Natural killer cell (primary cell): ENCODE data around the gene OPHN1. TPM values are rescaled to one million over a fixed set of nuclear protein-coding genes. Genes with fewer than 3 reads are reported as not detected.

Experiments
- ATAC-seq, 3 donors: fragments of 150-1000 bp in 2 of 3; fragments of 200-7000 bp in 1 of 3; cut with Tn5 transposase; 1 replicate in 1 of 3; 2 replicates in 2 of 3; pipeline ENCODE4 v1.10.0; 2021; ENCODE audit warnings: mild to moderate bottlenecking in 2 of 3, moderate library complexity in 2 of 3
- DNase-seq, 2 donors: peaks; one replicate each; pipeline versions ENCODE4 v3.0.0 to v3.0.0-alpha.2; 2013 to 2021; ENCODE audit warnings: mixed read lengths in 1 of 2
- H3K27ac ChIP-seq: one replicate; pipeline ENCODE4 v1.5.1; 2013; ENCODE audit warnings: mild to moderate bottlenecking, low read length
- H3K27me3 ChIP-seq: one replicate; pipeline ENCODE4 v1.6.1; 2013; ENCODE audit warnings: low read length; ENCODE audit not compliant: control insufficient read depth, insufficient read depth
- H3K36me3 ChIP-seq: one replicate; pipeline ENCODE4 v1.6.1; 2013; ENCODE audit warnings: low read length; ENCODE audit not compliant: control insufficient read depth, insufficient read depth
- H3K4me1 ChIP-seq: one replicate; pipeline ENCODE4 v1.6.1; 2013; ENCODE audit warnings: low read length; ENCODE audit not compliant: control insufficient read depth, insufficient read depth
- H3K4me3 ChIP-seq: one replicate; pipeline ENCODE4 v1.5.1; 2013; ENCODE audit warnings: low read length
- H3K9me3 ChIP-seq: one replicate; pipeline ENCODE4 v1.6.1; 2013; ENCODE audit warnings: low read length; ENCODE audit not compliant: control insufficient read depth, insufficient read depth
- H3K27ac Mint-ChIP-seq, 2 donors: one replicate each; pipeline ENCODE4 v1.8.0; 2022; ENCODE audit warnings: mild to moderate bottlenecking in 2 of 2, mixed read lengths in 2 of 2, moderate library complexity in 1 of 2
- H3K27me3 Mint-ChIP-seq, 2 donors: one replicate each; pipeline ENCODE4 v1.8.0; 2022; ENCODE audit warnings: low read depth in 2 of 2, mixed read lengths in 2 of 2
- H3K36me3 Mint-ChIP-seq: one replicate; pipeline ENCODE4 v1.8.0; 2022; ENCODE audit warnings: mixed read lengths
- H3K4me1 Mint-ChIP-seq, 2 donors: one replicate each; pipeline ENCODE4 v1.8.0; 2022; ENCODE audit warnings: mixed read lengths in 2 of 2
- H3K4me3 Mint-ChIP-seq: one replicate; pipeline ENCODE4 v1.8.0; 2022; ENCODE audit warnings: mild to moderate bottlenecking, moderate library complexity, mixed read lengths
- H3K9me3 Mint-ChIP-seq, 2 donors: one replicate each; pipeline ENCODE4 v1.8.0; 2022; ENCODE audit warnings: mixed read lengths in 2 of 2
- CTCF ChIP-seq: fragments of 200-600 bp; IDR thresholded peaks from one replicate; pipeline ENCODE4 v1.8.0; 2022; ENCODE audit warnings: antibody characterized with exemption
- WGBS: methylation state at CpG from one replicate; pipeline ENCODE4 v1.1.7; 2013; ENCODE audit warnings: missing lambda C conversion rate; ENCODE audit not compliant: insufficient coverage; 5-methylcytosine and 5-hydroxymethylcytosine counted together
- intact Hi-C: fragments of 100-400 bp; cut with micrococcal nuclease; formaldehyde crosslinking; loops from one replicate; pipeline ENCODE4 v1.14.2; 2022
- total RNA-seq, 4 donors: library from RNA; stranded (reverse); fragments of 120-200 nt in 1 of 4; gene quantifications; one replicate each; pipeline versions ENCODE4 v1.2.3 to v1.2.4, GENCODE V29; 2013 to 2022

The OPHN1 gene
- total RNA-seq, 3 donors from 2014 or later (not counting 1 experiment from before 2014, with no cell fraction given), result 1.4 to 5.6 (median 3.7) TPM

DNA sequence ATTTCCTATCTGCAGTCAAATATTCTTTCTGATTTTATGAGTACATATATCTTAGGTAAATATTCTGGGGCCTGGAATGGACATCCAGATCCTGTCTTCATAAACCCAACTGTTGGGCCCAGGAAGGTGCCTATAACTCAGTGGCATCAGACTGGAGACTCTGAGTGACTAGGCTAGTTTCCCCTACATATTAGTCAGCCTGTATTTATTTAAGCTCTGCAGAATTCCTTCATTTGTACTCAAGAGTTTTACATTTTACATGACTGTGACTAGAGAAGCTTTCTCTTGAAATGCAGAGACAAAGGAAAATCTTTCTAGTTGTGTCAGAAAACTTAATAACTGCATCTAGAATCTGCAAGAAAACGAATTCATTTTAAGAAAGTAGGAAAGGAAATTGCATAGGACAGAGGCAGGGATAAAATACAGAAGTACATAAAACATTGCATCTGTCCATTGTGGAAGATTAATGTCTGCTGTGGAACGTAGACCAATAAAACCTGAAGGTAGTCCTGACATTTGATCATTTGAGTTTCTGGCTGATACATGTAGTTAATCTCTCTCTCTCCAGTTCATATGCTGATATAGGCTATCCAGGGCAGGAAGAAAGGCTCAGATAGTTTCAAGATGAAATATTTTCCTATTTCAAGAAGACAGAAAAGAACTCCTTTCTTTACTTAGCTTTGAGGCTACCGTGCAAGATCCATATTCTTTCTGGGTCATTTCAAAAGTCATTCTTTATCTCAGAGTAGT, 78.2 kb downstream of the OPHN1 start:
- no peak for TF ChIP-seq CTCF
- intact Hi-C loops, result no loop called here
- H3K27me3 ChIP-seq, result no peaks in the 10 kb centered on the region
- Mint-ChIP-seq H3K27ac (no peak overlapping the region), H3K27me3 (no peaks in the 10 kb centered on the region), H3K36me3 (no peaks in the 10 kb centered on the region), H3K9me3 (no peaks in the 10 kb centered on the region), H3K4me1 (no peaks in the 10 kb centered on the region), H3K4me3 (no peak overlapping the region)
- H3K4me3 ChIP-seq, result no peak overlapping the region
- H3K36me3 ChIP-seq, result no peaks in the 10 kb centered on the region
- ATAC-seq, result no peak
- WGBS, result 57% methylated on average over 1 of the region's 3 CpGs
- DNase-seq, result no peak
- no peaks in the 10 kb centered on the region for H3K9me3 ChIP-seq
- no peaks in the 10 kb centered on the region for H3K4me1 ChIP-seq
- no peak overlapping the region for H3K27ac ChIP-seq

GRCh38 chrX:68345025-68345424, 88.3 kb downstream of the OPHN1 start:
- Mint-ChIP-seq H3K36me3 (no peaks in the 10 kb centered on the region), H3K9me3 (peaks cover 0 to 3% of the 10 kb centered on the region in 2 donors), H3K27ac (no peak overlapping the region), H3K4me1 (no peaks in the 10 kb centered on the region), H3K4me3 (no peak overlapping the region), H3K27me3 (peaks cover 4 to 6% of the 10 kb centered on the region in 2 donors)
- intact Hi-C loops, result no loop called here
- no peaks in the 10 kb centered on the region for H3K36me3 ChIP-seq
- no peaks in the 10 kb centered on the region for H3K9me3 ChIP-seq
- no peaks in the 10 kb centered on the region for H3K4me1 ChIP-seq
- no peak for TF ChIP-seq CTCF
- DNase-seq (no peak), ATAC-seq (no peak)
- no peak overlapping the region for H3K4me3 ChIP-seq
- no peak overlapping the region for H3K27ac ChIP-seq
- no CpG with 5 or more reads among the region's 1 CpG for WGBS
- no peaks in the 10 kb centered on the region for H3K27me3 ChIP-seq

DNA sequence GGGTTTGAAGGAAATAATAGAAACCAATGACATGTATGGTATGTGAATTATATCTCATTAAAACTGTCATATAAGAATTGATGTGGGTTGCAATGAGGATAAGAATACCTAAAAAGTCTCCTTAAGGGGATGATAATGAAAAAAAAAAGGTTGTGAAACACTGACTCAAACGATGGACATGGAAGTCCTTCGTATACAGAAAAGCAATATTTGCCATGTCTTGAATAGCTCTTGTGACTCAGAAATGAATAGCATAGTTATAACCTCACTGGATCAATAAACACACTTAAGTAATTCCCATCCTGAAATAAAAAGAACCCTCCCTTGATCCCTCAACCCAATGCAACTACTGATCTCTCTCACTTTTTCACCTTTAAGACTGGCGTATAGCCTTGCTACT, 89.7 kb downstream of the OPHN1 start:
- WGBS, result 100% methylated on average over 1 of the region's 3 CpGs

More for the DNA sequence above, 89.7 kb downstream of the OPHN1 start:
- Histone ChIP-seq H3K4me1 (no peaks in the 10 kb centered on the region), H3K9me3 (no peaks in the 10 kb centered on the region), H3K36me3 (no peaks in the 10 kb centered on the region), H3K27ac (no peak overlapping the region), H3K27me3 (no peaks in the 10 kb centered on the region), H3K4me3 (no peak overlapping the region)
- TF ChIP-seq CTCF, result no peak
- peaks cover 4 to 6% of the 10 kb centered on the region in 2 donors for H3K27me3 Mint-ChIP-seq
- H3K4me1 Mint-ChIP-seq, result no peaks in the 10 kb centered on the region
- H3K36me3 Mint-ChIP-seq, result no peaks in the 10 kb centered on the region
- ATAC-seq (no peak), DNase-seq (no peak)
- intact Hi-C loops, result no loop called here
- H3K4me3 Mint-ChIP-seq, result no peak overlapping the region
- H3K9me3 Mint-ChIP-seq, result peaks cover 0 to under 1% of the 10 kb centered on the region in 2 donors
- no peak overlapping the region for H3K27ac Mint-ChIP-seq
